ENCODE results near the gene KCNA4.
"Not testable (repeated sequence)": the region's sequence is repeated elsewhere in the genome, so short reads cannot be mapped to it uniquely, and the experiment has no call there.

- TF ChIP-seq CTCF (IDR thresholded peaks at IDR 0.05; ENCODE audit: extremely low read depth in 1 of 2, insufficient read depth in 1 of 2, low read depth in 1 of 2, low read length in 2 of 2); JUN (IDR thresholded peaks at IDR 0.05; ENCODE audit: borderline replicate concordance, insufficient read depth, insufficient read length, low read depth); EZH2 (IDR thresholded peaks at IDR 0.05; ENCODE audit: borderline replicate concordance, low read depth, low read length, severe bottlenecking); POLR2A (IDR thresholded peaks at IDR 0.05; ENCODE audit: low read depth, low read length); POLR2AphosphoS5 (IDR thresholded peaks at IDR 0.05; ENCODE audit: insufficient read depth, low read depth, low read length); MAX (IDR thresholded peaks at IDR 0.05; ENCODE audit: insufficient read depth, insufficient read length); MYC (IDR thresholded peaks at IDR 0.05; ENCODE audit: low read depth, low read length); GATA2 (IDR thresholded peaks at IDR 0.05; ENCODE audit: insufficient read depth, insufficient read length, low read depth, low read length): not testable (repeated sequence)
Observed at GRCh38 chr11:29975580-29975979, 41.2 kb downstream of the KCNA4 start.

Measured in endothelial cell of umbilical vein (primary cell).